WTC11 (cell line): ENCODE results near the gene MAGI2. TPM values are rescaled to one million over a fixed set of nuclear protein-coding genes. Genes with fewer than 3 reads are reported as not detected.

Experiments used
- ATAC-seq: fragments of 200-7000 bp; cut with Tn5 transposase; 2 replicates; pipeline ENCODE4 v1.10.0; 2021; ENCODE audit warnings: mild to moderate bottlenecking, moderate library complexity
- CTCF ChIA-PET: fragments of 300-600 bp; sonication (Branson Sonifier 250); formaldehyde crosslinking; loops from one replicate; lab custom pipeline; 2021; ENCODE audit warnings: antibody characterized with exemption; lab: Charles Lee
- POLR2A ChIA-PET: fragments of 350-600 bp; sonication (Branson Sonifier 250); formaldehyde crosslinking; loops from one replicate; lab custom pipeline; 2021; ENCODE audit warnings: antibody characterized with exemption; lab: Charles Lee
- DNase-seq: peaks from one replicate; pipeline ENCODE4 v3.0.0; 2021; ENCODE audit warnings: low spot score
- H3K27ac Mint-ChIP-seq: 2 replicates; pipeline ENCODE4 v1.8.0; 2021; ENCODE audit warnings: mixed read lengths
- H3K27me3 Mint-ChIP-seq: 2 replicates; pipeline ENCODE4 v1.8.0; 2021; ENCODE audit warnings: low read depth, mild to moderate bottlenecking, moderate library complexity, mixed read lengths
- H3K36me3 Mint-ChIP-seq: 2 replicates; pipeline ENCODE4 v1.8.0; 2021; ENCODE audit warnings: mixed read lengths
- H3K4me1 Mint-ChIP-seq: 2 replicates; pipeline ENCODE4 v1.8.0; 2022; ENCODE audit warnings: mixed read lengths
- H3K4me3 Mint-ChIP-seq: 2 replicates; pipeline ENCODE4 v1.8.0; 2021; ENCODE audit warnings: mild to moderate bottlenecking, moderate library complexity, mixed read lengths
- H3K9me3 Mint-ChIP-seq: 2 replicates; pipeline ENCODE4 v1.8.0; 2021; ENCODE audit warnings: mixed read lengths
- AR ChIP-seq: fragments of 250-450 bp; sonication (Bioruptor Pico); IDR thresholded peaks from 2 replicates; pipeline ENCODE4 v1.9.0; 2021; ENCODE audit warnings: mild to moderate bottlenecking
- CBFB ChIP-seq: sonication (generic); formaldehyde crosslinking; IDR thresholded peaks from 2 replicates; pipeline ENCODE4 v1.8.1; 2022; ENCODE audit warnings: mild to moderate bottlenecking, low read depth, missing genetic modification reagents
- CDX4 ChIP-seq: fragments of 250-450 bp; sonication (Bioruptor Pico); IDR thresholded peaks from 2 replicates; pipeline ENCODE4 v1.9.0; 2021; ENCODE audit warnings: moderate library complexity, mild to moderate bottlenecking, inconsistent platforms, borderline replicate concordance
- CREM ChIP-seq: sonication (generic); formaldehyde crosslinking; IDR thresholded peaks from 2 replicates; pipeline ENCODE4 v1.8.1; 2022; ENCODE audit warnings: mild to moderate bottlenecking, missing genetic modification reagents, moderate library complexity
- CTCF ChIP-seq: fragments of 200-600 bp; IDR thresholded peaks from 2 replicates; pipeline ENCODE4 v1.8.0; 2022; ENCODE audit warnings: antibody characterized with exemption
- ELF4 ChIP-seq: sonication (generic); formaldehyde crosslinking; IDR thresholded peaks from 2 replicates; pipeline ENCODE4 v1.8.1; 2022; ENCODE audit warnings: low read depth, mild to moderate bottlenecking, moderate library complexity, missing genetic modification reagents
- ESRRA ChIP-seq: sonication (generic); formaldehyde crosslinking; IDR thresholded peaks from 2 replicates; pipeline ENCODE4 v1.8.1; 2022; ENCODE audit warnings: mild to moderate bottlenecking, missing genetic modification reagents, borderline replicate concordance
- FOXK1 ChIP-seq: sonication (generic); formaldehyde crosslinking; IDR thresholded peaks from 2 replicates; pipeline ENCODE4 v1.8.0; 2022; ENCODE audit warnings: mild to moderate bottlenecking, moderate library complexity, missing genetic modification reagents
- GRHL2 ChIP-seq: fragments of 250-450 bp; sonication (Bioruptor Pico); IDR thresholded peaks from 2 replicates; pipeline ENCODE4 v1.8.0; 2022; ENCODE audit warnings: mild to moderate bottlenecking, moderate library complexity; ENCODE audit not compliant: insufficient replicate concordance, severe bottlenecking
- HMGXB4 ChIP-seq: sonication (generic); formaldehyde crosslinking; IDR thresholded peaks from 2 replicates; pipeline ENCODE4 v1.8.1; 2023; ENCODE audit warnings: mild to moderate bottlenecking, moderate library complexity, missing genetic modification reagents
- MAX ChIP-seq: sonication (generic); formaldehyde crosslinking; IDR thresholded peaks from 2 replicates; pipeline ENCODE4 v1.8.0; 2022; ENCODE audit warnings: mild to moderate bottlenecking, missing genetic modification reagents
- MLX ChIP-seq: sonication (generic); formaldehyde crosslinking; IDR thresholded peaks from 2 replicates; pipeline ENCODE4 v1.8.1; 2023; ENCODE audit warnings: mild to moderate bottlenecking, missing genetic modification reagents, moderate library complexity
- NFATC4 ChIP-seq: fragments of 250-450 bp; sonication (Bioruptor Pico); IDR thresholded peaks from 2 replicates; pipeline ENCODE4 v1.9.0; 2021; ENCODE audit warnings: mild to moderate bottlenecking
- NFE2L1 ChIP-seq: sonication (generic); formaldehyde crosslinking; IDR thresholded peaks from 2 replicates; pipeline ENCODE4 v1.8.1; 2023; ENCODE audit warnings: missing genetic modification reagents
- NFYB ChIP-seq: sonication (generic); formaldehyde crosslinking; conservative IDR thresholded peaks from 2 replicates; pipeline ENCODE4 v1.8.0; 2022; ENCODE audit warnings: low read depth, missing genetic modification reagents
- OVOL2 ChIP-seq: fragments of 250-450 bp; sonication (Bioruptor Pico); IDR thresholded peaks from 2 replicates; pipeline ENCODE4 v1.9.0; 2021; ENCODE audit warnings: mild to moderate bottlenecking, borderline replicate concordance
- RELA ChIP-seq: sonication (generic); formaldehyde crosslinking; IDR thresholded peaks from 2 replicates; pipeline ENCODE4 v1.8.1; 2022; ENCODE audit warnings: missing genetic modification reagents, mild to moderate bottlenecking, borderline replicate concordance
- SMAD4 ChIP-seq: sonication (generic); formaldehyde crosslinking; IDR thresholded peaks from 2 replicates; pipeline ENCODE4 v1.8.0; 2022; ENCODE audit warnings: mild to moderate bottlenecking, missing genetic modification reagents
- SP1 ChIP-seq: sonication (generic); formaldehyde crosslinking; conservative IDR thresholded peaks from 2 replicates; pipeline ENCODE4 v1.8.1; 2022; ENCODE audit warnings: missing genetic modification reagents
- STAT6 ChIP-seq: sonication (generic); formaldehyde crosslinking; conservative IDR thresholded peaks from 2 replicates; pipeline ENCODE4 v1.8.1; 2023; ENCODE audit warnings: mild to moderate bottlenecking, low read depth, missing genetic modification reagents, moderate library complexity
- TP53 ChIP-seq: sonication (generic); formaldehyde crosslinking; IDR thresholded peaks from 2 replicates; pipeline ENCODE4 v1.8.1; 2023; ENCODE audit warnings: mild to moderate bottlenecking, missing genetic modification reagents
- USF2 ChIP-seq: sonication (generic); formaldehyde crosslinking; IDR thresholded peaks from 2 replicates; pipeline ENCODE4 v1.8.1; 2023; ENCODE audit warnings: mild to moderate bottlenecking, missing genetic modification reagents, moderate library complexity
- ZBTB21 ChIP-seq: sonication (generic); formaldehyde crosslinking; IDR thresholded peaks from 2 replicates; pipeline ENCODE4 v1.8.1; 2023; ENCODE audit warnings: mild to moderate bottlenecking, missing genetic modification reagents, borderline replicate concordance
- ZNF121 ChIP-seq: sonication (generic); formaldehyde crosslinking; IDR thresholded peaks from 2 replicates; pipeline ENCODE4 v1.8.0; 2023; ENCODE audit warnings: missing genetic modification reagents
- ZNF671 ChIP-seq: fragments of 250-450 bp; sonication (Bioruptor Pico); IDR thresholded peaks from 2 replicates; pipeline ENCODE4 v1.8.0; 2021; ENCODE audit warnings: mild to moderate bottlenecking
- total RNA-seq: library from RNA; stranded (reverse); gene quantifications from 3 replicates; pipeline ENCODE4 v1.2.3, GENCODE V29; 2021

The MAGI2 gene
- total RNA-seq, 1 experiment from 2014 or later, result 26.6 TPM

- ChIA-PET CTCF (no interaction called here), POLR2A (no interaction called here)
- no peak overlapping the region for H3K27ac Mint-ChIP-seq
- DNase-seq (no peak), ATAC-seq (no peak)
- peaks cover 16% of the 10 kb centered on the region for H3K4me1 Mint-ChIP-seq
- no peak overlapping the region for H3K4me3 Mint-ChIP-seq
- H3K36me3 Mint-ChIP-seq, result no peaks in the 10 kb centered on the region; the same call in 1 of the 2 replicates
- H3K9me3 Mint-ChIP-seq, result peaks cover 13% of the 10 kb centered on the region
- TF ChIP-seq NFYB (CRISPR knock-in tag) (no peak), SP1 (CRISPR knock-in tag) (no peak), ZNF121 (CRISPR knock-in tag) (no peak), SMAD4 (CRISPR knock-in tag) (no peak), NFATC4 (CRISPR knock-in tag) (no peak), TP53 (CRISPR knock-in tag) (no peak), ZNF671 (no peak), CBFB (no peak), RELA (no peak), MAX (no peak), ELF4 (no peak), GRHL2 (no peak)
- no peaks in the 10 kb centered on the region for H3K27me3 Mint-ChIP-seq
Measured at GRCh38 chr7:78720066-78720465, 733.4 kb downstream of the MAGI2 start.

- DNase-seq (no peak), ATAC-seq (no peak)
- peaks cover 32% of the 10 kb centered on the region for H3K4me1 Mint-ChIP-seq
- H3K36me3 Mint-ChIP-seq, result no peaks in the 10 kb centered on the region
- H3K9me3 Mint-ChIP-seq, result no peaks in the 10 kb centered on the region
- no peaks in the 10 kb centered on the region for H3K27me3 Mint-ChIP-seq
- no peak overlapping the region for H3K27ac Mint-ChIP-seq
- CTCF ChIA-PET, result no interaction called here
- POLR2A ChIA-PET, result no interaction called here
- H3K4me3 Mint-ChIP-seq, result no peak overlapping the region
- TF ChIP-seq CREM (CRISPR knock-in tag) (no peak), CDX4 (no peak), ZBTB21 (CRISPR knock-in tag) (no peak), AR (CRISPR knock-in tag) (no peak), MAX (no peak), STAT6 (CRISPR knock-in tag) (no peak), OVOL2 (CRISPR knock-in tag) (no peak), HMGXB4 (no peak), ZNF121 (CRISPR knock-in tag) (no peak), CTCF (no peak), ESRRA (CRISPR knock-in tag) (no peak), NFE2L1 (CRISPR knock-in tag) (no peak), ELF4 (no peak), MLX (no peak), GRHL2 (no peak), FOXK1 (no peak), USF2 (CRISPR knock-in tag) (no peak)
Measured at GRCh38 chr7:78718212-78718611, 735.3 kb downstream of the MAGI2 start.
